ENCODE data around the gene ZDBF2.
A peak's percentile ranks its signal among the peaks of the same experiment; 100 is the strongest.
"Not testable (repeated sequence)": the region's sequence is repeated elsewhere in the genome, so short reads cannot be mapped to it uniquely, and the experiment has no call there.

Gene ZDBF2

DNA sequence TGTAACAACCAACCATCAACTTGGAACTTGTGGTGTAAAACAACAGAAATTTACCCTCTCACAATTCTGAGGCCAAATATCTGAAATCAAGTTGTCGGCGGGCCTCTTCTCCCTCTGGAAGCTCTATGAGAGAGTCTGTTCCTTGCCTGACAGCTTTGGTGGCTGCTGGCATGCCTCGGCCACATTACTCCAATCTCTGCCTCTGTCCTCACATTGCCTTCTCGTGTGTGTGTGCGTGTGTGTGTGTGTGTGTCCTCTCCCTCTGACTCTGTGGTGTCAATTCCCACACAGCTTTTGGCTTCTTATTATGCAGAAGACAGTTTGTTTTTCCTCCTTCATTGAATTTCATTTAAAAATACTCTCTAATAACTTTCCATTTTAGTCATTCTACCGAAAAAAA is 50.4 kb downstream of the ZDBF2 start:
- DNase-seq: no peak

DNA sequence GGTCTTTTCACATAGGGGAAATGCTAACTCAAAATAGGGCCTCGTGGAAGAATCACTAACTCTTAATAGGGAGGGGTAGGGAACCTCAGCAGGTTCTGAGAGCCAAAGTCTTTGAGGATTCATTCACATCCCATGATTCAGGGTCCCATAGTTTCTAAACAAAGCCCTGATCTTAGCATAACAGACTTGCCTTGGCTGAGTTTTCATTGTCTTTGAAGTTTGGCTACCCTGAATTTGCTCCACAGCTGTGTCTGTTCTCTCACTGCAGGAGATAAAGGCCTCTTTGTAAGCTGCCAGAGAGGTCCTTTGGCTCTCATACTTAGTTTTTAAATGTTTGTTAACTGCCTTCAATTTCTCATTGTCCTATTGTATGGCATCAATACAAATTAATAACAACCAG is 54.5 kb downstream of the ZDBF2 start:
- no peak for DNase-seq

DNA sequence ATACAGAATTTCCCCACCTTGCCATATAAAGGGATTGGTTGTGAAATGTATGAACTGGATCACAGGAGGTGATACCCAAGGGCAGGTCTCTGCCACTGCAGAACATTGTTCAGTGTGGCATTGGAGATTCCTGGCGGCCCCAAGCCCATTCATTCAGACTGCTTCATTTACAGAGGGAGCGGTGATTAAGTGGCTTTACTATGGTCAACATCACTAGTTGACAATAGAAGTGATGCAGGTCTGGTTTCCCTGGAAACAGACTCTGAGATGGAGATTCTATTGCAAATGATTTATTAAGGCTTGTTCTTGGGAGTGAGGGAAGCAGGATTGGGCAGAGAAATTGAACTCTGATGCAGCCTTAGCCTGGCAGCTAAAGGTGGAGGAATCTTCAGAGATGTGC is 62.4 kb downstream of the ZDBF2 start:
- DNase-seq: no peak

DNA sequence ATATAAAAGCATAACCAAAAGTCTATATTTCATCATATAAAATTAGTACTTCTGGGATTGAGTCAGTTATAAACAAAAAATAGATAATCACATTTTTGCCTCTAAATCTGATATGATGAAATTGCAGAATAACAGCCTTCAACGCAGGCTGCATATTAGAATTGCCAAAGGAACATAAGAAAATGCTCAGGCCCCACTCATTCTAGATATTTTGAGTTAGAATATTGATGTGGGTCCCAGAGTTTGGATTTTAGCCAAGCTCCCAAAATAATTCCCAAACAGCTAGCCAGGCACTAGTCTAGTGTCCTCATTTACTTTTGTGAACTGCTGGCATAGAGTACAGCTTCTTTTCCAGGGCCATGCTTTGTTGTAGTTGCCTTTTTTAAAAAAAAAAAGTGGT is 63.5 kb downstream of the ZDBF2 start:
- no peak for DNase-seq

DNA sequence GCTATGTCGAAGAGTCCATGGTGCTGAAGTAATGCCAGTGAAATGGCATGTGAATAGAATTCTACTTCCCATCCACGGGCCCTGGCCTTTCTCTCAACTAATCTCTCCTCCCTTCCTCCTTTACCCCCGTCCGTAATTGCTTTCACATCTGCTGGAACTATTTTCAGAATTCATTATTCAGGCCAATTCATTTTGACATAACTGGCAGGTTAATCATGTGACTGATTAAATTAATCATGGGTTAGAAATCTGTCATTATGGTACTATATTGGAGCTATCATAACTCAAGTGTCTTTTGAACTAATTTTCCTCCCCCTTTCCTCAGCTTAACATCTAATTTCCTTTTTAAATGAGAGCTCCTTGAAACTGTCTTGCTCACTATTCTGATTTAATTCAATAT is 66.9 kb downstream of the ZDBF2 start:
- no peak for DNase-seq

DNA sequence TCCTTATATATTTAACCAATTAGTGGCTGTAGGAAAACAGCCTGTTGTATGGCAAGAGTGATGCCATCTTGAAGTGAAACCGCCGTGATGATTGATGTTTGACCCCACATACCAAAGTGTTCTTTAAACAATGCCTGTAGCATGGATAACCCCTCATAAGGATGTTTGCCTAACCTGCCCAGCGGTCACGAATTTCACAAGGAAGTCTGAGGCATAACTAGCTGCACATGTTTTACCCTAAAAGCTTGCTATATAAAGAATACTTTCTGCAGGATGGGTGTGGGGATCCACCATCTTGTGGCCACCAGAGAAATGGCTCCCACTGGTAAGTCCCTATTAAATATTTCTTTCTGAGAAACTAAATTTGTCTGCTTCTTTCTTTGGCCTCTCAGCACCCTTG is 68.7 kb downstream of the ZDBF2 start:
- DNase-seq: no peak

DNA sequence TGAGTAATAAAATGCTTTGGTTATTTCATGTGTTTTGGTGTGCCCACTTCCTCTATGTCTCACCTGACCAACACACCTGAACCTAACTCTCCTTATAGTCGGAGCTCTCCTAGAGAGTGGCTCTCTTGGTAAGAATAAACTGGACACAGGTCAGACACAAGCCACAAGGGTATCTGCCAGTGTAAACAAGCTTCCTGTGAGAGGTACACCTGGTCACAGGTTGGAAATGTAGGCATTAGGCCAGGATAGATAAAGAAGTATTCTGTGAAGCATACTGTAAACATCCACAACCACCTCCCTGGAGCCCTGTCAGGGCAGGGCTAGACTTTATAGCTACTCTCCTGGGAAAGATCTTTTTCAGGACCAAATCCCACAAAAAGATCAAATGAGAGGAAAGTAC is 69.4 kb downstream of the ZDBF2 start:
- no peak for DNase-seq

DNA sequence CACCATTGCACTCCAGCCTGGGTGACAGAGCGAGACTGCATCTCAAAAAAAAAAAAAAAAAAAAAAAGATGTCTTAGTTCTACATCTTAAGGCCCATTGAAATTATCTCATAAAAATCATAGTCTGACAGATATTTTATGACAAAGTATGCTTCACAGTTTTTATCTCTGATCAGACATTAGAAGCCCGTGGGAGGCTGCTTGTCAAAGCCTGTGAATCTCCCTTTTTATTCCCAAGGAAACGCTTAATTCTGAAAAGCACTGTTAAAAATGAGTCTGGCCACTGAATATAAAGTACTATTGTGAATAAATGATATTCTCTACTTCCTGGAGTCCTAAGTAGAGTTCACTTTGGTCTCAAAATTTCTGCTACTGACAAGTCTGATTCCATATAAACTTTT is 71.1 kb downstream of the ZDBF2 start:
- no peak for DNase-seq

DNA sequence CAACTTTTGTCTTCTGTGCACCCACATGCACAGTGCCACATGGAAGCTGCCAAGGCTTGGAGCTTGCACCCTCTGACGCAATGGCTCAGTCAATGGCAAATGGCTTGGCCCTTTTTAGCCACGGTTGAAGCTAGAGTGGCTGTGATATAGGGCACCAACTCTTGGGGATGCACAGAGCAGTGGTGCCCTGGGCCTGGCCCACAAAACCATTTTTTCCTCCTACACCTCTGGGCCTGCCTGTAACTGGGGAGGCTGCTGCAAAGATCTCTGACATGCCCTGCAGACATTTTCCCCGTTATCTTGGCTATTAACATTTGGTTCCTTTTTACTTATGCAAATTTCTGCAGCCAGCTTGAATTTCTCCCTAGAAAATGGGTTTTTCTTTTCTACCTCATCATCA is 74.9 kb downstream of the ZDBF2 start:
- no peak for DNase-seq

DNA sequence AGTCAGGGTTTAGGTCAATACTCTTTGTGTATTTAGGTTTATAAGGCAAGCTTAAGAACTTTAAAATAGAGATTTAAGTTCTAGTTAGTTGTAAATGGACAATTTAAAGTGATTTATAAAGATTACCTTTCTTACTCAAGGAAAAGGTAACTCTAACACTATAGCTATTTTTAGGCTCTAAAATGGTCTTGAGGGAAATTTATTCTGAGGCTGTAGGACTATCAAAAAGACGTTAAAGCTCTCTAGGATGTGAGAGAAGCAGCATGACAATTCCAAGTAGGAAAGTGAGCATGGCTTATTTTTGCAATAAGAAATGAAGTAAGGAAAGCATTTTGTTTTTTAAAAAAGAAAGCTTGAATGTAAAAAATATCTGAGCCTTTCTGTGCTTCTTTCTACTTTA is 78.1 kb downstream of the ZDBF2 start:
- no peak for DNase-seq

DNA sequence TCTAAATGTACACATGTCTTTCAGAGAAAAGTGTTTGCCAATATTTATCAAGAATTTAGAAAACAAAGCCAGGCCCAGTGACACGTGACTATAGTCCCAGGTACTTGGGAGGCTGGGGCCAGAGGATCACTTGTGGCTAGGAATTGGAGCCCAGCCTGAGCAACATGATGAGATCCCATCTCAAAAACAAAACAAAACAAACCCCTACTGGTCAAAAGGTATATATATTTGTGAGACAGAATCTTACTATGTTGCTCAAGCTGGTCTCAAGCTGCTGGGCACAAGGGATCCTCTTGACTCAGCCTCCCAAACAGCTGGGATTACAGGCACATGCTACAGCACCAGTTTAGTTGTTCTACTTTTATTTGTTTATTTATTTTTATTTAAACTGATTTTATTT is 79.2 kb downstream of the ZDBF2 start:
- DNase-seq: peak; percentile 2

DNA sequence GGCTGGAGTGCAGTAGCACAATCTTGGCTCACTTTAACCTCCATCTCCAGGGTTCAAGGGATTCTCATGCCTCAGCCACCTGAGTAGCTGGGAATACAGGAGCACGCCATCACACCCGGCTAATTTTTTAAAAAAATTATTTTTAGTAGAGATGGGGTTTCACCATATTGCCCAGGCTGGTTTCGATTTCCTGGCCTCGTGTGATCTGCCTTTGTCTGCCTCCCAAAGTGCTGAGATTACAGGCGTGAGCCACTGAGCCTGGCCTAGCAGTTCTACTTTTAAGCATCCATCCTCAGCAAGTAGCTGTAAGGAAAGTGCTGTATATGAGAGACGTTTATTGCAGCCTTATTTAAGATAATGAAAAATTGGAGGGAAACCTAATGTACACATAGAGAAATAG is 79.7 kb downstream of the ZDBF2 start:
- DNase-seq: peak; percentile 2

DNA sequence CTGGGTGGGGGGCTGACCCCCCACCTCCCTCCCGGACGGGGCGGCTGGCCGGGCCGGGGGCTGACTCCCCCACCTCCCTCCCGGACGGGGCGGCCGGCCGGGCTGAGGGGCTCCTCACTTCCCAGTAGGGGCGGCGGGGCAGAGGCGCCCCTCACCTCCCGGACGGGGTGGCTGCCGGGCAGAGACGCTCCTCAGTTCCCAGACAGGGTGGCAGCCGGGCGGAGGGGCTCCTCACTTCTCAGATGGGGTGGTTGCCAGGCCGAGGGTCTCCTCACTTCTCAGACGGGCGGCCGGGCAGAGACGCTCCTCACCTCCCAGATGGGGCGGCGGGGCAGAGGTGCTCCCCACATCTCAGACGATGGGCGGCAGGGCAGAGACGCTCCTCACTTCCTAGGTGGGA is 82.4 kb downstream of the ZDBF2 start:
- DNase-seq: not testable (repeated sequence)

DNA sequence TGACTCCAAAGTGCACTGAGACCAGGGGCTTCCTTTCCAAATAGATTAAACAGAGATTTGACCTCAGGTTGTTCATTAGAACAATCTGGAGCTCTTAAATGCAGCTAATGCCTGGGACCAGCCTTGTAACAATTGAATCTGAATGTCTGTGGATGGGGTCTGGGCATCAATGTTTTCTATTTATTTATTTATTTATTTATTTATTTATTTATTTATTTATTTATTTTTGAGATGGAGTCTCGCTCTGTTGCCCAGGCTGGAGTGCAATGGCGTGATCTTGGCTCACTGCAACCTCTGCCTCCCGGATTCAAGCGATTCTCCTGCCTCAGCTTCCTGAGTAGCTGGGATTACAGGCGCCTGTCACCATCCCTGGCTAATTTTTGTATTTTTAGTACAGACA is 86.4 kb downstream of the ZDBF2 start:
- not testable (repeated sequence) for DNase-seq

DNA sequence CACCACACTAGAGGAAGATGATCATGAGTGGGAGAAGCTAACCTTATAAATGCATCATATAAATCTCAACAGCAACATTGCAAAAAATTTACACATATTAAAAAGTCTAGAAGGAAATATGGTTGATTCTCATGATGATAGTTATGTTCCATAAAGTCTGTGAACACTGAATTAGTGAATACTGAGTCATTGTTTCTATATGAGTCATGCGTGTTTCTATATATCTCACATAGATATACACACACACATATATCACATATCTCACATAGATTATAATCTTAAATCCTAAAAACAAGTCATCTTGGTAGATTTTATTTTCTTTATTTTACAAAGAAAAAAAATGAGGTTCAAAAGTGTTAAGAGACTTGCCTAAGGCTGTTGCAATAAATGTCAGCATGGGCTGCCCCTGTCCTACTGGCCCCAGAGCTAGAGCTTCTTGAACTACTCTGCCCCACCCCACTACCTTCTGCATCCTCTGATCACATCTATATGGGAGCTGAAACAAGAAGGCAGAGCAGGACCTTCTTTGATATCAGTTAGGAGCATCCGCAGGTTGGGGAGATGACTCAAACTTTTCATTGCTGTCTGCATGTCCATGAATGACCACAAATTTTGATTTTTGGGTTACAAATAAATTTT is 87.1 kb downstream of the ZDBF2 start:
- peak; percentile 83 for DNase-seq
